NCI-H187 (cell line): ENCODE results near the gene C10orf105.

ENCODE experiments used
- DNase-seq, 2 experiments: peaks; one replicate each; lab custom pipeline; 2025; lab: John Stamatoyannopoulos, UW

The C10orf105 gene

DNA sequence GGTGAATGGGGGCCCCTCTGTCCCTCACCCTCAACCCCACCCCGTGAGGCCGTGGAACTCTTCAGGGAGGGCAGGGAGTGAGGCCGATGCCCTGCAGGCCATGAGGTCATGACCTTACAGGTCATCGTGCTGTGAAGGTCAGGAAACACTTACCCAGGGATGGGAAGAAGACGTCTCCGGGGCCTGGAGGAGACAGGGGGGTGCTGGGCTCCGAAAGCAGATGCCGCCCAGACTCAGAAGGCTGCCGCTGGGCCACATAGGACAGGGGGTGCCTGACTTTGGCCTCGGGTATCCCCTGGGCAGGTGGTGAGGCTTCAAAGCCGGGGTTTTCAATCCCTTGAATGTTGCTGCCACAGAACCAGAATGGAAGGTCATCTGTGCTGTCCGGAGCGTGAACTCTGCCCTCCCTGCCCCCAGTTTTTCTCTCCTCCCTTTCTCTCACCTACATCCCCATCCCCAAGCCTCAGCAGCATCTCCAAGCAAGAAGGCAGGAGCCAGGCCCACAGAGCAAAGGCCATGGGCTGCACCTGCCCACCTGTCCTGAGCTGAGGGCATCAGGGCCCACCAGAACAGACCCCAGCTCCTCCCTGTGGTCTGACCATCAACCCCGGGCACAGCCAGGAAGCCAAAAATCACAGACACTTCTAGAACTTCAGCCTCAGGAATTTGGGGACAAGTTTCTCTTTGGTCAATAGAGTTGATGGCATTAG is 32.1 kb upstream of the C10orf105 start:
- no peak for DNase-seq

DNA sequence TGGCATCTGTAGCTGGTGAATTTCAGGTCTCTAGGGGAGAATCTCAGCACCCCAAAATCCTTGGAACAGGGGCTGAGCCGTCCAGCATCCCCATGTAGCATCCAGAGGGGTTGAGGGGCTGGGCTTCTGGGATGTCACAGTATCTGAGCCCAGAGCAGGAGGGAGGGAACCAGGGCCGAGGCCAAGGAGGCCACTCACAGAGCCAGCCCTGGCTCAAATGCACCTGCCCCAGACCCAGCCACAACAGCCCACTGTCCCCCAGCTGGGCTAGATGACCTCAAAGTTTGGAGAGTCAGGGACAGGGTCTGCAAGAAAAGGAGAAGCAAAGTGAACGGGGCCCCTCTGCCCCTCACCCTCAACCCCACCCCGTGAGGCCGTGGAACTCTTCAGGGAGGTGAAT is 31.4 kb upstream of the C10orf105 start:
- DNase-seq: no peak

- peak in 1 of 2 experiments; percentile 38 for DNase-seq
These were observed 30.7 kb upstream of the C10orf105 start for GRCh38 chr10:71750124-71750841.

GRCh38 chr10:71749396-71749795 is 29.8 kb upstream of the C10orf105 start:
- DNase-seq: no peak

GRCh38 chr10:71748671-71749191 is 29.2 kb upstream of the C10orf105 start:
- no peak for DNase-seq

GRCh38 chr10:71747551-71748523 is 28.3 kb upstream of the C10orf105 start:
- DNase-seq: no peak

DNA sequence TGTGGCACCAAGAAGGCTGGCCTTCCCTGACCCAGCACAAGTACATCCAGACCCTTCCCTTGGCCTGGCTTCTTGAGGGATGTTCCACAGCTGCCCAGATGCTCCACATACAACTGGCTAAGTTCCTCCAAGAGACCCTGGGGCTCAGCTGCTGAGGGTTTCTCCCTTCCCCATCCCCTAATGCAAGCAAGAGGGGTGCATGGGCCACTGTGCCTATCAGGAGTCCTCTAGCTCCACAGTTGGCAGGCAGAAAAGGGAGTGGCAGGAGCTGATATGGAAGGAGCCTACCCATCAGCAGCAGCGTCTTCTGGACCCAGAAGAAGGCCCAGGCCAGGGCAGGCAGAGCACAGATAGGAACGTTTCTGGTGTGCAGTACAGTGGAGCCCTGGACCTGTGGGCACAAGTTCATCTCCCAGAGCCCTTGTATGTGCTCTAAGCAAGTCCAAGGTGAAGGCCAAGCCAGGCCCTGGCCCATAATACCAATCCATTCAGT is 27.5 kb upstream of the C10orf105 start:
- DNase-seq: no peak

DNA sequence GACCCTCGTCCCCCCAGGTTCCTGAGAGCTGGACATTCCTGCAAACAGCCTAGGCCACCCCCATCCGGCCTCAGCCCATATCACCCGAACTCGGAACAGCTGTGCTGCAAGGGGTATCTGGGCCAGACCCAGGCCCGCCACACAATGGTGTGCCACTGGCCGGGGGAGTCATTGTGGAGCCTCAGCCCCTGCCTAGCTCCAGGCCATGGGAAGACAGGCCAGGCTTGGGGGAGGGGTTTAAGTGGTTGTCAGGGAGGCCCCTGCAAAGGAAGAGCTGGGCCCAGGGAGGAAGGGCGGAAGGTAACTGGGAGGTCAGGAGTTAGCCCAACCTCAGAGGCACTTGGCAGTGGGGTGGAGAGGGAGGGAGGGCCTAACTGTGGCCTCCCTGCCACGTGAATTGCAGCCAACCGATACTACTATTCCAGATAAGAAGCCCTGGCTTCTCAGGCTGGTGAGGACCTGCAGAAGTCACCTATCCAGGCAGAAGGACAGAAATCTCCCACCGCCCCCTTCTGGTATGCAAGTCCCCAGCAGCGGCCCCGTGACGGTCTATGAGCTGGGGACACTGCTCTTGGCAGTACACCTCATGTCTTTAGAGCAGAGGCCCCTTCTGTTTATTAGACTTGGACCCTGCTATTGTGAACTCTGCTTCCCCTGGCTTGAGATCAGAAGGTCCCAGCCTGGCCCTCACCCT is 26.9 kb upstream of the C10orf105 start:
- DNase-seq: no peak

DNA sequence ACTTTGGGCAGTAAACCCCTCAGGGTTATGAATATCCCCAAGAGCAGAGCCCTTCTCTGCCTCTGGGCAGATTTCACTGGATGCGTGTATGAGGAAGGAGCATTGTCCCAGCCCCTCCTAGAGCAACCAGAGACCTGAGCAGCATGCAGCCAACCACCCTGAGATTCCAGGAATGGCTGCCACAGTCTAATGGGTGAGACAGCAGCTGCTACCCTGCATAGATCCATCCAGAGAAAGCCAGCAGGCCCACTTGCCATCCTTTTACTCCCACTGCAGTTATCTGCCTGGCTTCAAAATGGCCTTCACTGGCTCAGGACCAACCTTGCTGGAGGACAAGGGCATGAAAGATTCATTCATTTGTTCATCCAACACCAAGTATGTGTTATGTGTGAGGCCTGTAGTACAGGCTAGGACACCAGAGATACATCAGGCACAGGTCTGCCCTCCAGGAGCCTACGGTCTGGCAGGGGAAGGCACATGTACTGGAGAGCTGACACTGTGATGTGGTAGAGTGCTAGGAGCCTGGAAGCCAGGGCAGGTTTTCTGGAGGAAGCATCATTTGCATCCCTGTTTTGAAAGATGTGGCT is 26.2 kb upstream of the C10orf105 start:
- no peak for DNase-seq

GRCh38 chr10:71744897-71745663 is 25.5 kb upstream of the C10orf105 start:
- DNase-seq: no peak

- DNase-seq: no peak
These were observed 24.3 kb upstream of the C10orf105 start for GRCh38 chr10:71743866-71744265.

- DNase-seq: no peak
These were observed 23.7 kb upstream of the C10orf105 start for GRCh38 chr10:71743089-71743838.

GRCh38 chr10:71742301-71743088 is 22.9 kb upstream of the C10orf105 start:
- no peak for DNase-seq

DNA sequence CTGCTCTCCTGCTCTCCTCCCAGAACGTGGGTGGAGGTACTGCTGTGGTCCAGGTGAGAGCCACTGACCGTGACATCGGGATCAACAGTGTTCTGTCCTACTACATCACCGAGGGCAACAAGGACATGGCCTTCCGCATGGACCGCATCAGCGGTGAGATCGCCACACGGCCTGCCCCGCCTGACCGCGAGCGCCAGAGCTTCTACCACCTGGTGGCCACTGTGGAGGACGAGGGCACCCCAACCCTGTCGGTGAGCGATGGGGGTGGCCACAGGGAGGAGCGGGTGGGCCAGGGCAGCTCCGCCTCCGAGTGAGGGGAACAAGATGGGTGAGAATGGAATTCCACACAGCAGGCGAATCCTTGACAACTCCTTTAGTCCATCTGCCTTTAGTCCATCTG is 22.1 kb upstream of the C10orf105 start:
- no peak for DNase-seq

DNA sequence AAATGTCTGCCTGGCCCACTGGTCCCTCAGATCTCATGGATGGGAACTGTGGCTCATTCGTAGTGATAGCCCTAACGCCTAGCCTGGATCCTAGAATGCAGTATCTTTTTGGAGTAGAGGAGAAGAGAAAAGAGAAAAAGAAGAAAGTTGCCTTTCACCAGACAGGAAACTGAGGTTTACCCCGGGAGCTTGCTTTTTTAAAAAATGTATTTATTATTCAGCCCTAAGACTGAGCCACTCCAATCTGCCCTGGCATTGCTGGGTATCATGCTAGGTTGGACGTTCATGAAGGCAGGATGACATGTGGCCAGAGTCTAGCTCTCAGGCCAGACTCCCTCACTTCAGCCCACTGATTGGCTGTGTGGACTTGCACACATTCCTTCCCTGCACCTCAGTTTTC is 21.5 kb upstream of the C10orf105 start:
- no peak for DNase-seq

- no peak for DNase-seq
These were observed 20.6 kb upstream of the C10orf105 start for GRCh38 chr10:71740069-71740653.

- no peak for DNase-seq
These were observed 19.9 kb upstream of the C10orf105 start for GRCh38 chr10:71739358-71739900.

DNA sequence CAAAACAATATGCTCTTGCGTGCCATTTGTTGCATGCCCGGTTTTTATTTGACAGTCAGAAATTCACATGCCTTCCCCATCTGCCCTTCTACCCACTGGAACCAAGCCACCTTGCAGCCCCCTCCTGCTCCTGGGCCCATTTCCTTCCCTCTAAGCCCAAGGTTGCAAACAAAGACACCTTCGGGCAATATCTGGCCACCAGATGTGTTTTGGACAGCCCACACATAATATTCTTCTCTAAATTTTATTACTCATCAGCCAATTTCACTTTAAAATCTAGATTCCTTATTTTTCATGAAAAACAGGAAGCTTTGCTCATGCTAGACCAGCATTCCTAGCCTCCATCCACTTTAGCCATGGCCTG is 18.2 kb upstream of the C10orf105 start:
- DNase-seq: no peak
